ENCODE measurements around the gene ICAM2. TPM values are rescaled to one million over a fixed set of nuclear protein-coding genes. Genes with fewer than 3 reads are reported as not detected.

Gene ICAM2
- total RNA-seq, result 10 to 100 TPM in 5 of 7 donors, 1 to 10 TPM in 2; 6.8 to 29.0 (median 17.4) TPM
- 10 to 100 TPM; 25.1 to 34.2 TPM for polyA plus RNA-seq
- long read RNA-seq, donor 1, transcript ICAM2-203 (4 exons, 1,221 nt), result major isoform, 8 of 18 reads
- long read RNA-seq, donor 1, transcript ICAM2-208 (5 exons, 1,103 nt), result minor isoform, 7 of 18 reads
- long read RNA-seq, donor 1, partial matches to known transcripts, result 0 of 18 reads
- long read RNA-seq, donor 1, other reads (novel, unspliced or antisense), result 1 of 18 reads
- long read RNA-seq, donor 2, partial matches to known transcripts, result 0 of 2 reads
- long read RNA-seq, donor 2, other reads (novel, unspliced or antisense), result 0 of 2 reads
- long read RNA-seq, donor 3, transcript ICAM2-208 (5 exons, 1,103 nt), result major isoform, 6 of 10 reads
- long read RNA-seq, donor 3, partial matches to known transcripts, result 0 of 10 reads
- long read RNA-seq, donor 3, other reads (novel, unspliced or antisense), result 1 of 10 reads

DNA sequence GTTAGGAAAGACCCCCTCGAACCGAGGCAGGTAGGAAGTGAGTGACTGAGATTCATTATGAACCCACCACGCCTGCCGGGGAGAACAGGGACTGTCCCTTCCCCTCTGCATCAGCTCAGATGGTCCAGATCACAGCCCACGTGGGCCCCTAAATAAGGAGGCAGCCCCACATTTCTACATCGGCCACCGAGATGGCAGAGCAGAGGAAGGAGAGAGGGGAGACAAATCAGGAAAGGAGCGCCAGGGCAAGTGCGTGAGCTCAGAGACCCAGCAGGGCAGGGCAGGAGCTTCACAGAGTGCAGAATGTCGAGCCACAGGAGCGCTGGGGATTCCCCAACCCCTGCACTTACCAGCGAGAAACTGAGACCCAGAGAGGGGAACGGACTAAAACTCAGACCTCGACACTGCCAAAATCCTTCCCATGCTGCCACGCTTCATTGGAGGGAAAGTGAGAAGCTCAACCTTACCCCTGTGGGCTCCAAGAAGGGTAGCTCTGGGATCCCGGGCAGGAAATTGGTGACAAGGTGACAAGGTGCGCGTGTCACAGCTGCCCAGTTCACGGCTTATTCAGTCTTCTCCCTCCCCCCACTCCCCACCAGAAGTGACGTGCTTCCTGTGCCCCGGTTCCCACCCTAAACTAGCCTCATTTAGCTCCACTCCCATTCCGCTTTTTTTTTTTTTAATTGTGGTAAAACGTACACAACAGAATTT lies at the start of gene ICAM2:
Gene ICAM2 (minus strand): TSS at position 578 of the 711 bp plus-strand sequence. CDS start 13,942 bp downstream, outside the sequence.
- H3K36me3 ChIP-seq, result no peaks in the 10 kb centered on the region
- WGBS, 3 donors, result 33 to 36% (median 34%) methylated on average over 23 of the region's 23 CpGs
- H3K27me3 ChIP-seq, result no peaks in the 10 kb centered on the region
- H3K9me3 ChIP-seq, result no peaks in the 10 kb centered on the region
- H3K4me1 ChIP-seq (ENCODE audit: insufficient read depth), result peaks cover 3% of the 10 kb centered on the region
- peak in 1 of 5 donors; percentile 57 for DNase-seq
- H3K27ac ChIP-seq, result no peak within 1 kb of the TSS
- H3K4me3 ChIP-seq, result peak within 1 kb of the TSS; percentile 22
- TF ChIP-seq POLR2A (IDR thresholded peaks at IDR 0.05), result no peak
- TF ChIP-seq EP300 (IDR thresholded peaks at IDR 0.05), result no peak
- TF ChIP-seq, protein P1, sequence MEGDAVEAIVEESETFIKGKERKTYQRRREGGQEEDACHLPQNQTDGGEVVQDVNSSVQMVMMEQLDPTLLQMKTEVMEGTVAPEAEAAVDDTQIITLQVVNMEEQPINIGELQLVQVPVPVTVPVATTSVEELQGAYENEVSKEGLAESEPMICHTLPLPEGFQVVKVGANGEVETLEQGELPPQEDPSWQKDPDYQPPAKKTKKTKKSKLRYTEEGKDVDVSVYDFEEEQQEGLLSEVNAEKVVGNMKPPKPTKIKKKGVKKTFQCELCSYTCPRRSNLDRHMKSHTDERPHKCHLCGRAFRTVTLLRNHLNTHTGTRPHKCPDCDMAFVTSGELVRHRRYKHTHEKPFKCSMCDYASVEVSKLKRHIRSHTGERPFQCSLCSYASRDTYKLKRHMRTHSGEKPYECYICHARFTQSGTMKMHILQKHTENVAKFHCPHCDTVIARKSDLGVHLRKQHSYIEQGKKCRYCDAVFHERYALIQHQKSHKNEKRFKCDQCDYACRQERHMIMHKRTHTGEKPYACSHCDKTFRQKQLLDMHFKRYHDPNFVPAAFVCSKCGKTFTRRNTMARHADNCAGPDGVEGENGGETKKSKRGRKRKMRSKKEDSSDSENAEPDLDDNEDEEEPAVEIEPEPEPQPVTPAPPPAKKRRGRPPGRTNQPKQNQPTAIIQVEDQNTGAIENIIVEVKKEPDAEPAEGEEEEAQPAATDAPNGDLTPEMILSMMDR (IDR thresholded peaks at IDR 0.05), result no peak
- intact Hi-C loops (cut with DNase I), result loop anchor here in 2 of 4 donors (10.0 kb wide), 2 partner anchors 95 to 105 kb away; partner anchors contain the start of genes CSHL1 (in 1 of the 2) and GH1 (in 1 of the 2)

DNA sequence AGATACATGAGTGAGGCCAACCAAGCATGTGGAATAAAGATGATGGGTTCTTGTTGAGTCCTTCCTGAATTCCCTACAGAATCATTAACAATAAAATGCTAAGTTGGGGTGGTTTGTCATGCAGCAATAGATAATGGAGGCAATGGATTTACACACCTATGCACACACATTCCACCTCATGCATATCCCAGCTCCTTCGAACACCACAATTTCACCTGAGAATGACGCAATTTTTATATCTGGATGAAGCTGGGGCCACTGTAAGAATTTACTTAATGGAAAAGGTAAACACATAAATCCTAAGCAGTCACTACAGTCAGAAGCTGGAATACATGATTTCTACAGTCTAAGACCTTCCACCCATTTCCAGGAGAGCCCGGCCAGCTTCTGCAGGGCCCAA lies 49.8 kb upstream of the ICAM2 start:
- peaks cover 3% of the 10 kb centered on the region for H3K36me3 ChIP-seq
- no peak overlapping the region for H3K27ac ChIP-seq
- 97 to 98% (median 98%) methylated on average over 3 of the region's 3 CpGs for WGBS, 3 donors
- H3K4me1 ChIP-seq (ENCODE audit: insufficient read depth), result no peaks in the 10 kb centered on the region
- no peak for DNase-seq
- TF ChIP-seq EP300 (IDR thresholded peaks at IDR 0.05) (no peak), POLR2A (IDR thresholded peaks at IDR 0.05) (no peak)
- TF ChIP-seq, protein P1 (IDR thresholded peaks at IDR 0.05), result no peak
- peaks cover 0 to 8% of the 10 kb centered on the region in 2 donors for H3K9me3 ChIP-seq
- H3K27me3 ChIP-seq, result no peaks in the 10 kb centered on the region
- no peak overlapping the region for H3K4me3 ChIP-seq
- intact Hi-C loops (cut with DNase I), result no loop called here

DNA sequence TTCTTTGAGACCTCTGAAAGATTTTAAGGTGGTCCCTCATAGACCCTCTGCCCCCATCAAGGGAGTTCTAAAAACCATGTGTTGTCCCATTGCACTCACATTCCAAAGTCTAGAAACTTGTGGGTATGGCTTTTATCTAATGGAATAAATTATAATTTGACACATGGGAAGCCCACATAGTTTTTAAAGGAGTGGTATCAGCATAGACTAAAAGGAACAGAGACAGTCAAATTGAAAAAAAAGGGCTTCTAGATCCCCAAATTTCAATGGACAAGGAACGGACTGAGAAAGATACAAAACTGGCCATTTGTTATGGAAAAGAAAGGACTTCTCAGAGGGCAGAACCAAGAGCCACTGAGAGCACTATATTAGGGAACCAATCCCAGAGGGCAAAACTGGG lies 48.7 kb upstream of the ICAM2 start:
- no peak overlapping the region for H3K27ac ChIP-seq
- TF ChIP-seq, protein P1 (IDR thresholded peaks at IDR 0.05), result no peak
- no peak for TF ChIP-seq POLR2A (IDR thresholded peaks at IDR 0.05)
- no peak for TF ChIP-seq EP300 (IDR thresholded peaks at IDR 0.05)
- 96 to 100% (median 98%) methylated on average over 1 of the region's 1 CpG for WGBS, 3 donors
- DNase-seq, result no peak
- no peak overlapping the region for H3K4me3 ChIP-seq
- H3K27me3 ChIP-seq, result no peaks in the 10 kb centered on the region
- no peaks in the 10 kb centered on the region for H3K4me1 ChIP-seq (ENCODE audit: insufficient read depth)
- H3K9me3 ChIP-seq, result peaks cover 0 to 8% of the 10 kb centered on the region in 2 donors
- peaks cover 3% of the 10 kb centered on the region for H3K36me3 ChIP-seq
- intact Hi-C loops (cut with DNase I), result no loop called here

DNA sequence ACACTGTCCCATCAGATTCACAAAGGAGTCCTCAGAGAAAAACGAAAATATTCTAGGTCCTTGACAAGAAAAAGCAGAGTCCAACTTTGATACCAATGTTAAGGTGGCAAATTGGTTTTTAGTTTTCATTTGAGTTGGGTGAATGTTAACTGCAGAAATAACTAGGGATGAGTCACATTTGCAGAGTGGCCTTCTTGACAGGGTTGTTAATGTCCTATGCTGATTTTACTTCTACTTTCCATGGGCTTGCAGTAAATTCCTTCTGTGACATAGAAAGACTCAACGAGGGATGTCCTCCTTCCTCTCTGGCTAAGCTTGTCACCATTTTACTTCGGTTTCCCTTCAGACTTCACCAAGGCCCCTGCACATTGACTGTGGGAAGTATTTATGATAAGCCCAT lies 47.2 kb upstream of the ICAM2 start:
- intact Hi-C loops (cut with DNase I), result no loop called here
- Histone ChIP-seq H3K27me3 (no peaks in the 10 kb centered on the region), H3K4me1 (ENCODE audit: insufficient read depth) (no peaks in the 10 kb centered on the region), H3K4me3 (no peak overlapping the region), H3K9me3 (peaks cover 0 to 8% of the 10 kb centered on the region in 2 donors), H3K36me3 (peaks cover 3% of the 10 kb centered on the region), H3K27ac (no peak overlapping the region)
- TF ChIP-seq EP300 (IDR thresholded peaks at IDR 0.05), result no peak
- no peak for TF ChIP-seq POLR2A (IDR thresholded peaks at IDR 0.05)
- TF ChIP-seq, protein P1 (IDR thresholded peaks at IDR 0.05), result no peak
- WGBS, 3 donors, result 91 to 92% (median 92%) methylated on average over 3 of the region's 3 CpGs
- DNase-seq, result no peak

All from ovary (tissue), 10 donors.